ENCODE results near the gene HTATIP2.

Gene HTATIP2

GRCh38 chr11:20355221-20356219 lies 8.0 kb upstream of the HTATIP2 start:
- no peak overlapping the region for H3K4me3 Mint-ChIP-seq
- no peak overlapping the region for H3K27ac Mint-ChIP-seq
- H3K4me1 Mint-ChIP-seq = peaks cover 5% of the 10 kb centered on the region
- no peaks in the 10 kb centered on the region for H3K36me3 Mint-ChIP-seq (ENCODE audit: low read depth)
- no peaks in the 10 kb centered on the region for H3K9me3 Mint-ChIP-seq
- H3K27me3 Mint-ChIP-seq (ENCODE audit: low read depth) = peaks cover 4% of the 10 kb centered on the region
- peak; percentile 64 to 70 (median 67) for TF ChIP-seq CTCF (IDR thresholded peaks at IDR 0.05; ENCODE audit: unreplicated experiment in 3 of 3)

- no peak overlapping the region for H3K27ac Mint-ChIP-seq
- no peaks in the 10 kb centered on the region for H3K9me3 Mint-ChIP-seq
- H3K4me3 Mint-ChIP-seq = no peak overlapping the region
- H3K36me3 Mint-ChIP-seq (ENCODE audit: low read depth) = no peaks in the 10 kb centered on the region
- TF ChIP-seq CTCF (IDR thresholded peaks at IDR 0.05; ENCODE audit: unreplicated experiment in 3 of 3) = no peak
- peaks cover 4% of the 10 kb centered on the region for H3K27me3 Mint-ChIP-seq (ENCODE audit: low read depth)
- peaks cover under 1% of the 10 kb centered on the region for H3K4me1 Mint-ChIP-seq
Observed at GRCh38 chr11:20357150-20357549, 6.4 kb upstream of the HTATIP2 start.

GRCh38 chr11:20360650-20361049 lies 2.9 kb upstream of the HTATIP2 start:
- H3K27ac Mint-ChIP-seq = no peak overlapping the region

GRCh38 chr11:20362481-20362880 lies 1.0 kb upstream of the HTATIP2 start:
- no peak for TF ChIP-seq CTCF (IDR thresholded peaks at IDR 0.05; ENCODE audit: unreplicated experiment in 3 of 3)
- Mint-ChIP-seq H3K4me3 (peak overlapping the region; percentile 82 to 85 (median 83)), H3K36me3 (ENCODE audit: low read depth) (no peaks in the 10 kb centered on the region), H3K27ac (no peak overlapping the region), H3K4me1 (peaks cover 17% of the 10 kb centered on the region), H3K27me3 (ENCODE audit: low read depth) (peaks cover 23% of the 10 kb centered on the region), H3K9me3 (no peaks in the 10 kb centered on the region)

More at GRCh38 chr11:20360650-20361049, 2.9 kb upstream of the HTATIP2 start:
- Mint-ChIP-seq H3K27me3 (ENCODE audit: low read depth) (peaks cover 19% of the 10 kb centered on the region), H3K4me3 (no peak overlapping the region), H3K9me3 (no peaks in the 10 kb centered on the region), H3K36me3 (ENCODE audit: low read depth) (no peaks in the 10 kb centered on the region), H3K4me1 (peaks cover 12% of the 10 kb centered on the region)
- TF ChIP-seq CTCF (IDR thresholded peaks at IDR 0.05; ENCODE audit: unreplicated experiment in 3 of 3) = no peak

GRCh38 chr11:20363149-20363499 lies 390 bp upstream of the HTATIP2 start:
- peaks cover 17% of the 10 kb centered on the region for H3K4me1 Mint-ChIP-seq
- H3K27ac Mint-ChIP-seq = peak overlapping the region in 2 of 3 experiments; percentile 4 to 33
- peak overlapping the region; percentile 82 to 85 (median 83) for H3K4me3 Mint-ChIP-seq
- H3K9me3 Mint-ChIP-seq = no peaks in the 10 kb centered on the region
- no peak for TF ChIP-seq CTCF (IDR thresholded peaks at IDR 0.05; ENCODE audit: unreplicated experiment in 3 of 3)
- no peaks in the 10 kb centered on the region for H3K36me3 Mint-ChIP-seq (ENCODE audit: low read depth)
- H3K27me3 Mint-ChIP-seq (ENCODE audit: low read depth) = peaks cover 23% of the 10 kb centered on the region
